Activated T-helper 2 cell treated with anti-CD3 and anti-CD28 coated beads, Interferon-gamma antibody, Interleukin-2, Interleukin-4, amounts not matched to agents 10 μg/mL and 5 μg/mL and 100 μg/mL, durations not matched to agents 14 hours and 24 hours and 36 hours (primary cell): Measurements from ENCODE around the gene SLC28A1. TPM values are rescaled to one million over a fixed set of nuclear protein-coding genes. Genes with fewer than 3 reads are reported as not detected.

Source experiments
- DNase-seq: peaks from one replicate; pipeline ENCODE4 v3.0.0; 2021; ENCODE audit warnings: low spot score
- H3K27ac Mint-ChIP-seq: one replicate; pipeline ENCODE4 v1.8.0; 2021; ENCODE audit warnings: mixed read lengths
- H3K27me3 Mint-ChIP-seq: one replicate; pipeline ENCODE4 v1.8.0; 2021; ENCODE audit warnings: low read depth, mixed read lengths
- H3K36me3 Mint-ChIP-seq: one replicate; pipeline ENCODE4 v1.8.0; 2021; ENCODE audit warnings: low read depth, mixed read lengths
- H3K4me1 Mint-ChIP-seq: one replicate; pipeline ENCODE4 v1.8.0; 2021; ENCODE audit warnings: low read depth, mixed read lengths
- H3K4me3 Mint-ChIP-seq: one replicate; pipeline ENCODE4 v1.8.0; 2021; ENCODE audit warnings: low read depth, mild to moderate bottlenecking, moderate library complexity, mixed read lengths
- H3K9me3 Mint-ChIP-seq: one replicate; pipeline ENCODE4 v1.8.0; 2021; ENCODE audit warnings: mixed read lengths
- intact Hi-C: fragments of 100-400 bp; cut with micrococcal nuclease; formaldehyde crosslinking; loops from one replicate; pipeline ENCODE4 v1.15.1; 2023
- total RNA-seq: library from RNA; stranded (reverse); gene quantifications from 2 replicates; pipeline ENCODE4 v1.2.3, GENCODE V29; 2022

Gene SLC28A1
- total RNA-seq, 1 donor from 2014 or later, result not detected

DNA sequence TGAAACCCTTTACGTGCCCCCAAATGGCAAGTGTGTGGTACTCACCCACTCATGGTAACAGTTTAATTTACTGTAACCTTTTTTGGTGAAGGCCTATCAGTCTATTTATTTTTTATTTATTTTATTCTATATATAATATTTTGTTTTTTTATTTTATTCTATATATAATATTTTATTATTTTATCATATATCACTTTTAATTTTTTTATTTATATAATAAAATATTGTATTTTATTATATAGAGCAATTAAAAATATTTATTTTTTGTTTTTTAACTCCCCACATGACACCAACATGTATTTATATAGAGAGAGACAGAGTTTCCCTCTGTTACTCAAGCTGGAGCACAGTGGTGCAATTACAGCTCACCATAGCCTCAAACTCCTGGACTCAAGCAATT is 41.4 kb downstream of the SLC28A1 start:
- H3K27me3 Mint-ChIP-seq, result peaks cover 3% of the 10 kb centered on the region
- intact Hi-C loops, result no loop called here
- no peak for DNase-seq

DNA sequence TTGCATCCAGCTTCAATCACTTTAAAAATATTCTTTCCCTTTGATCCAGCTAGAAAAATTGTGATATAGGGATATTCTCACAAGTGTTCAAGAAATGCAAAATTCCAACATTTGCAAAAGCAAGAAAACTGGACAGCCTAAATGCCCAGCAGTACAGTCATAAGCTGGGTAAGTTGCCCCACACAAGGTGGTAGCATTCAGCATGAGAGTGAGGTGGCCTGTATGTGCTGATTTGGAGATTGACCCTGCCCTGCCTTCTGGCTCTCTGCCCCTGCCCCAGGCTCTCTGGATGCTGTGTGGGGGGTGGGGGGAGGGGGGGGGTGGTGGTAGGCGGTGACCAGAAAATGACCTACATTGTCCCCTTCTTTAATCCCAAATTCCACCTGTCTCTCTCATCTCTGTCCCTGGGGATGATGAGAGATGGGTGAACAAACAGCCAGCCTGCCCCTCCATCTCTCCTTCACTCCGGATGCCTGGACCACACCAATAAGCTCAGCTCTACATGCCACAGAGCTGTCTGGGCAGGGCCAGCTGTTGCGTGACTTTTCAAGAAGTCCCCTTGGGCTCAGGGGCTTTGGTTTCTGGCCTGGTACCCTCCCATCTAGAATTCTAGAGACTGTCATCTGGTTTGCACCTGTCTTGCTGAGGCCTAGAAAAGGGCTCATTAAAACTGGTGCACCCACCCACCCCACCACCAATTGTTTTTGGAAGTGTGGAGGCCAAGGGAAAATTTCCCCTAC is 42.2 kb downstream of the SLC28A1 start:
- Mint-ChIP-seq H3K4me3 (no peak overlapping the region), H3K4me1 (peaks cover 7% of the 10 kb centered on the region), H3K9me3 (no peaks in the 10 kb centered on the region), H3K27ac (no peak overlapping the region), H3K27me3 (peaks cover 3% of the 10 kb centered on the region), H3K36me3 (no peaks in the 10 kb centered on the region)
- intact Hi-C loops, result no loop called here
- DNase-seq, result no peak

More for the DNA sequence above, 41.4 kb downstream of the SLC28A1 start:
- Mint-ChIP-seq H3K4me1 (peaks cover 7% of the 10 kb centered on the region), H3K27ac (no peak overlapping the region), H3K4me3 (no peak overlapping the region), H3K9me3 (no peaks in the 10 kb centered on the region), H3K36me3 (no peaks in the 10 kb centered on the region)

DNA sequence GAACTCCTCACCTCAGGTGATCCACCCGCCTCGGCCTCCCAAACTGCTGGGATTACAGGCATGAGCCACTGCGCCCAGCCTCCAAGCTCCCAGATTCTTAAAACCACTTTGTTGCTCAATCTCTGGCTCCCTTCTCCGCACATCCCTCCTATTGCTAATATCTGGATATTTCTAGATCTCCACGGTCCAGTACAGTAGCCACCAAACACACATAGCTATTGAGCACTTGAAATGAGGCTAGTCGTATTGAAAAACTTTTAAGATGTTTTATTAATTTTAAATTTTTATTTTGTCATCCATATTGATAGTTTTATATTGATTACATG is 44.3 kb downstream of the SLC28A1 start:
- Mint-ChIP-seq H3K4me3 (no peak overlapping the region), H3K27ac (no peak overlapping the region), H3K36me3 (no peaks in the 10 kb centered on the region), H3K9me3 (no peaks in the 10 kb centered on the region), H3K4me1 (peaks cover 7% of the 10 kb centered on the region), H3K27me3 (no peaks in the 10 kb centered on the region)
- DNase-seq, result no peak
- intact Hi-C loops, result loop anchor here (1.0 to 2.0 kb wide), 4 partner anchors 50 to 341 kb away; partner anchors contain the start of gene WDR73

DNA sequence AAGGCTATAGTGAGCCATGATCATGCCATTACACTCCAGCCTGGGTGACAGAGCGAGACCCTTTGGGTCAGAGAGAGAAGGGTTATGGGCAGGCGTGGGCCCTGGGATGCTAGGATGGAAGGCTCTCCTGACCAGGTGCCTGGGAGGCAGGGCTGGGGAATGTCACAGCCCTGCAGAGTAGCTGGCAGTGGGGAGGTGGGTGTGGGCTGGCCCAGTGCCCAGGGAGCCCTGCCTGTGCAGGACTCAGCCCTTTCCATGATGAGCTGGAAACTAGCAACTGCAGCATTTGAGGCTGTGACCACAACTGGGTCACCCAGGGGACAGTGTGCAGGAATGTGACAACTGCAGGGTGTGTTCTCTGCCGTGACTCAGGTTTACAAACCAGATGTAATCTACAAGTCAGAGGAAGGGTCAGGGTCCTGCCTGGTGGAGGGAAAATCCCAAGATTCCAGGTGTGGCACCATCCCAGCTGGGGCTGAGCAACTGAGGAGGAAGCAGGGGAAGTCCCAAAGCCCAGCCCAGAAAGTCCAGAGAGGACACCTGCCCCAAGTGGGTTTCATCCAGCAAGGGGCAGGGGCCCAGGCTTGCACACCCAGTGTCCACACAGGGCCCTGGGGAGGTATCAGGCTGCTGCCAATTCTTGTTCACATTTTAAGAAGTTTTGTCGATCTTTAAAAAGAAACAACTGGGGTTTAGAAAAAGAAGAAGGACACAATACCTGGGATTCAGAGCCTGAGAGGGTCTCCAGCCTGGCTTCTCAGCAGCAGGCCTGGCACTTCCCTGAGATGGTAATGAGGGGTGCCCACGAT is 45.5 kb downstream of the SLC28A1 start:
- intact Hi-C loops, result loop anchor here (2.0 kb wide), 1 partner anchor 51 kb away; no protein-coding TSS in a partner anchor
- Mint-ChIP-seq H3K4me3 (no peak overlapping the region), H3K36me3 (no peaks in the 10 kb centered on the region), H3K4me1 (peaks cover 7% of the 10 kb centered on the region), H3K9me3 (no peaks in the 10 kb centered on the region), H3K27me3 (no peaks in the 10 kb centered on the region), H3K27ac (no peak overlapping the region)
- DNase-seq, result no peak

DNA sequence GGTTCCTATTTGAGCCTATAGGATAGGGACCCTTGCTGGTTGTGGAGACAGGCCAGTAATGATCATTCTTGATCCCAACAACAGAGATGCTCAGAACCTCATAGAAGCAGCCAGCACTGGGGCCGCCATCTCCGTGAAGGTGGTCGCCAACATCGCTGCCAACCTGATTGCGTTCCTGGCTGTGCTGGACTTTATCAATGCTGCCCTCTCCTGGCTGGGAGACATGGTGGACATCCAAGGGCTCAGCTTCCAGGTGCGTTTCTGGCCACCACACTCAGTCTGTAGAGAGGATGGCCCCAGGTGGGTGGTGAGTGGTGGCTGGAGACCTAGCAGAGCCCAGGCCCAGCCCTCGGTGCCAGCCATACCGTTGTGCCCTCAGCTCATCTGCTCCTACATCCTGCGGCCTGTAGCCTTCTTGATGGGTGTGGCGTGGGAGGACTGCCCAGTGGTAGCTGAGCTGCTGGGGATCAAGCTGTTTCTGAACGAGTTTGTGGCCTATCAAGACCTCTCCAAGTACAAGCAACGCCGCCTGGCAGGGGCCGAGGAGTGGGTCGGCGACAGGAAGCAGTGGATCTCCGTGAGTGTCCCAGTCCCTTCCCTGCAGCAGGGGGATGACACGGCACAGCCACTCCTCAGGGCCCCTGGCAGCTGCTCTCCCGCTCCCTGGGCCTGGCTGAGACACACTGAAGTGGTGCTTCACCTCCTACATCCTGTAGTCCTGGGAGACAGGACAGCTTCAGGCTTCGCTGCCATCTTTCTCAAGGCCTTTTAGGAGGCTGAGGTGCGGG is 50.7 kb downstream of the SLC28A1 start:
- Mint-ChIP-seq H3K27me3 (peaks cover 12% of the 10 kb centered on the region), H3K4me1 (peaks cover 3% of the 10 kb centered on the region), H3K4me3 (no peak overlapping the region), H3K27ac (no peak overlapping the region), H3K9me3 (no peaks in the 10 kb centered on the region), H3K36me3 (no peaks in the 10 kb centered on the region)
- intact Hi-C loops, result no loop called here
- no peak for DNase-seq

DNA sequence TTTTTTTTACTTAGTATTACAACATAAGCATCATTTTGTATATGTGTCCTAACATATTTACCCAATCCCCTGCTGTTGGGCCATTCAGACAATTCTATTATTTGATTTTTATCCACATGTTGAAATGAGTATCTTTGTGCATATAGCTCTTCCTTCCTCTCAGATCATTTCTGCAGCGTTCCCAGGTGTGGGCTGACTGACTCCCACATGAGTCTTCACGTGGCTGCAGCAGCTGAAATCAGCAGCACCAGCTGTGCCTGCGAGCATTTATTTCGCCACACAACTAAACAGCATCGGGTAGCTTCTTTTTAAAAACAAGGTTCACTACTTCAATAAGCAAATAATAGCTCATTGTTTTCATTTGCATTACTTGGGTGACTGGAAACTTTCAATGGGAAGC is 52.7 kb downstream of the SLC28A1 start:
- peaks cover 3% of the 10 kb centered on the region for H3K4me1 Mint-ChIP-seq
- intact Hi-C loops, result no loop called here
- peaks cover 16% of the 10 kb centered on the region for H3K27me3 Mint-ChIP-seq
- no peak overlapping the region for H3K27ac Mint-ChIP-seq
- H3K9me3 Mint-ChIP-seq, result no peaks in the 10 kb centered on the region
- no peak for DNase-seq
- H3K4me3 Mint-ChIP-seq, result no peak overlapping the region
- no peaks in the 10 kb centered on the region for H3K36me3 Mint-ChIP-seq

DNA sequence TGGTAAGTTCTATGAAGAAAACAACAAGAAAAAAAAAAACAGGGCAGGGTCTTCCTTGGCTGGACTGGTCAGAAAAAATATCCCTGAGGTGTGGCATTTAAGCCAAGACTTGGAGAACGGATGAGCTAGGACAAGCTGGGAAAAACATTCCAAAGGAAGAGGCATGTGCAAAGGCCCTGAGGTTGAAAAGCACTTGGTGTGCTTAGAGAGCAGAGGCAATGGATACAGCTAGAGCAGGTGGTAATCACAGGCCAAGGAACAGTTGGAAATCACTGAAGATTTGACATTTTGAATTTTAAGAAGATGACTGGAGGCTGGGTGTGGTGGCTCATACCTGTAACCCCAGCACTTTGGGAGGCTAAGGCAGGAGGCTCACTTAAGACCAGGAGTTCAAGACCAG is 54.3 kb downstream of the SLC28A1 start:
- Mint-ChIP-seq H3K27me3 (peaks cover 16% of the 10 kb centered on the region), H3K4me3 (no peak overlapping the region), H3K27ac (no peak overlapping the region), H3K9me3 (no peaks in the 10 kb centered on the region), H3K36me3 (no peaks in the 10 kb centered on the region), H3K4me1 (peaks cover 3% of the 10 kb centered on the region)
- DNase-seq, result no peak
- intact Hi-C loops, result no loop called here

DNA sequence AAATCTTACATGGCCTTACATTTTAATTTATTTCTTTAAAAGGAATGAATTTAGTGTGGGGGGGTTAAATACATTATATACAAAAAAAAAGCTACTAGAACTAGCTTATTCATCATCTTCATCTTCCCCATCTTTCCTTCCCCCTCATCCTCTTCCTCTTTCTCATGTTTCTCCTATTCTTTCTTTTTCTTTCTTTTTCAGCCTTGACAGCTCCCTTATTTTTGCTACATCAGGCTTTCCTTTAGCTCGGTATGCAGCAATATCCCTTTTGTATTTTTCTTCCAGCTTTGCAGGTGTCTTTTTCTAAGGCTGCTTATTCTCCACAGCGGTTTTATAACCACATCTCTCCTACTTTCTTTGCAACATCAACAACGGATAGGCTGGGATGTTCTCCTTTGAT is 55.9 kb downstream of the SLC28A1 start:
- no peak for DNase-seq
- Mint-ChIP-seq H3K27me3 (peaks cover 16% of the 10 kb centered on the region), H3K9me3 (no peaks in the 10 kb centered on the region), H3K4me3 (no peak overlapping the region), H3K36me3 (no peaks in the 10 kb centered on the region), H3K27ac (no peak overlapping the region), H3K4me1 (peaks cover 3% of the 10 kb centered on the region)
- intact Hi-C loops, result no loop called here

DNA sequence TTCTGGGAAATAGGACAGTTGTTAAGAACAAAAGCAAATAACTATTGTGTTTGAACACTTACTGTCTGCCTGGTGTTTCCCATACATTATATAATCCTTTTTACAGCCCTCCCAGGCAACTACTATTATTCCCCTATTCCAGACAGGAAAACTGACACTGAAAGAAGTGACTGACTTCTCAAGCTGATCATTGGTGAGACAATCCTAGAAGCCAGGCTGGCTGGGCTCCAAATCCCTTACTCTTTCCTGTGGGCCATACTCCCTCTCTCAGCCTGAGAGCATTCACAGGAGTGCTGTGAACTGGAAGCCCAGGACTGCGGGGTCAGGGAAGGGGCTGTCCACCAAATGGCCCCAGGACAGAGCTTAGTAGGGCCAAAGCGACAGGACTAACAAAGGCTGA is 58.0 kb downstream of the SLC28A1 start:
- DNase-seq, result no peak
- no peaks in the 10 kb centered on the region for H3K36me3 Mint-ChIP-seq
- no peaks in the 10 kb centered on the region for H3K9me3 Mint-ChIP-seq
- intact Hi-C loops, result no loop called here
- no peak overlapping the region for H3K27ac Mint-ChIP-seq
- no peak overlapping the region for H3K4me3 Mint-ChIP-seq
- no peaks in the 10 kb centered on the region for H3K4me1 Mint-ChIP-seq
- H3K27me3 Mint-ChIP-seq, result peaks cover 18% of the 10 kb centered on the region

DNA sequence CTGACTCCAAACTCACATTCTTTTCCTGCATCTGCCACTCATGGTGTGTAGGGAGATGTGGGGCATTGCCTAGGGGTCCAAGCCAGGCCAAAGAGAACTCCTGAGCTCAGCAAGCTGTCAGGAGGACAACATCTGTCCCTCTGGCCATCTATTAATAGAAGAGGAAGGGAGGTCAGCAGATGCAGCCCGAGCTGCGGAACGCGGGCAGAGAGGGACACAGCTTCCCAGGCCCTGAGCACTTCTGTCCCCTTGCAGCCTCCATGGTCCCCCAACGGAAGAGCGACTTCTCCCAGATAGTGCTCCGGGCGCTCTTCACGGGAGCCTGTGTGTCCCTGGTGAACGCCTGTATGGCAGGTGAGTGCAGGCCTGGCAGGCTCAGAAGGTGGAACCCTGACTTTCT is 59.8 kb downstream of the SLC28A1 start:
- intact Hi-C loops, result no loop called here
- Mint-ChIP-seq H3K4me1 (no peaks in the 10 kb centered on the region), H3K4me3 (no peak overlapping the region), H3K27ac (no peak overlapping the region), H3K36me3 (no peaks in the 10 kb centered on the region), H3K9me3 (no peaks in the 10 kb centered on the region), H3K27me3 (peaks cover 12% of the 10 kb centered on the region)
- DNase-seq, result no peak

DNA sequence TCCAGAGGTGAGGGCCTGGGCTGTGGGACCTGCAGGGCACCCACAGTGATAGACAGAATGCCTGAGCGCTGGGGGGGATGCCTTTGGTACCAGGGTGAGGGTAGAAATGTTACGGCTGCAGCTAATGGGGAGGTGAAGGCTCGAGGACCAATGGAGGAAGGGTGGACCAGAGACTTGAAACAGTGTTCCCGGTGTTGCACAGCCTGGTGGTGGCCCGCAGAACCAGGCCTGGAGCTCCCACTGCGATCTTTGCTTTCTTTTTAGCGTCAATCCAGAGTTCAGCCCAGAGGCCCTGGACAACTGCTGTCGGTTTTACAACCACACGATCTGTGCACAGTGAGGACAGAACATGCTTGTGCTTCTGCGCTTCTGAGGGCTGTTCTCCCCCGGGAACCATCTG is 60.4 kb downstream of the SLC28A1 start:
- Mint-ChIP-seq H3K27me3 (peaks cover 16% of the 10 kb centered on the region), H3K4me3 (no peak overlapping the region), H3K4me1 (no peaks in the 10 kb centered on the region), H3K36me3 (no peaks in the 10 kb centered on the region), H3K9me3 (no peaks in the 10 kb centered on the region), H3K27ac (no peak overlapping the region)
- intact Hi-C loops, result no loop called here
- no peak for DNase-seq

DNA sequence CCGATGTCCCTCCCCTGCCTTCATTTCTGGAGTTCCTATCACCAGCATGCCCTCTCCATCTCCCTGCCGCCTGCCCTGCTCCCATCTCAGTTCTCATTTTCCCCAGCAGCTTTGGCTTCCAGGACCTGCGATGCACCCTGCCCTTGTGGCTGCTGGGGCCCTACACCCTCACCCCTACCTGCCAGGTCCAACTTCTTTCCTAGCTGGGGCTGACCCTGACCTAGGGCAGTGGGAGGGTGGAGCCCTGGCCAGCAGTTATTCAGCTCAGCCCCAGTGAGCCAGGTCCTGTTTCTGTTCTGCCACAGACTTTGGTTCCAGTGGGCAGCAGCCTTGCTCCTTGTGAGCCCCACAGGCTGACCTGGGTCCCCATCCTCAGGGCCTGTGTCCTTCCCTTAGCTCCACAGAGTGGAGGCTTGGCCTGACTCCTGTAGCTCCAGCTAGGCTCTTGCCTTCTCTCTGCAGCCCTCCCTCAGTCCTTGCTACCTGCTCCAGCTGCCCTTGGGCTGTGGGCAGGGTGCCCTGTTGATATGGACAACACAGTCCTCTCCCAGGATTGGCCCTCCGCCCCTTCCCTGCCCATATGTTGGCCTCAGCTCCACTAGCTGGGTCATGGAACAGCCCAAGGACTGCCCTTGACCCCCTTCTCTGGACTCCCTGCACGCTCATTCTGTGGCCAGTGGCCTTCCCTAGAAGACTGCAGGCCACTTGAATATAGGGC is 62.5 kb downstream of the SLC28A1 start:
- intact Hi-C loops, result no loop called here
- no peaks in the 10 kb centered on the region for H3K9me3 Mint-ChIP-seq
- no peak for DNase-seq
- H3K4me1 Mint-ChIP-seq, result no peaks in the 10 kb centered on the region
- H3K27ac Mint-ChIP-seq, result no peak overlapping the region
- H3K27me3 Mint-ChIP-seq, result peaks cover 15% of the 10 kb centered on the region
- H3K4me3 Mint-ChIP-seq, result no peak overlapping the region
- no peaks in the 10 kb centered on the region for H3K36me3 Mint-ChIP-seq
